ENCODE measurements around the gene HYAL4. TPM values are rescaled to one million over a fixed set of nuclear protein-coding genes. Genes with fewer than 3 reads are reported as not detected.

Gene HYAL4
- total RNA-seq, 1 donor from 2014 or later: not detected

DNA sequence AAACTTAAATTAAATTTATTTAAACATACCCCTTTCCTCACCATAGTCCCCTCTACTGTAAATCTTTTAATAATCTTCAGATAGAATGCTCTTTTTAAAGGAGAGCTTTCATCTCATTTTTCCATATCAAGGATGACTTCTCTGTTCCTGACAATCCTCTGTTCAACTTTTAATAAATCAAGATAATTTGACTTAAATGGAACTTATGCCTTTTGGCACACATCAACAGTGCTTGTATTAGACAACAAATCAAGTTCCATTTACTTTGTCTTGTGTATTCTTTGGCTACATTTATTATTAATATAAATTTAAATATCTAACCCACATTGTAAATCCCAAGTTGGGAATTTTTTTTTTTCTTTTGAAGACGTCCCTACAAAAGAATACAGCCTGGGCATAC, 42.7 kb upstream of the HYAL4 start:
- no peak overlapping the region for H3K4me3 Mint-ChIP-seq (ENCODE audit: low read depth)
- H3K36me3 Mint-ChIP-seq (ENCODE audit: insufficient read depth): no peaks in the 10 kb centered on the region
- peaks cover 3% of the 10 kb centered on the region for H3K9me3 Mint-ChIP-seq (ENCODE audit: low read depth)
- peaks cover 16% of the 10 kb centered on the region for H3K4me1 Mint-ChIP-seq (ENCODE audit: low read depth)
- DNase-seq (ENCODE audit: low spot score, unreplicated experiment): no peak
- no peak overlapping the region for H3K27ac Mint-ChIP-seq
- H3K27me3 Mint-ChIP-seq: no peaks in the 10 kb centered on the region
- TF ChIP-seq, protein P1, sequence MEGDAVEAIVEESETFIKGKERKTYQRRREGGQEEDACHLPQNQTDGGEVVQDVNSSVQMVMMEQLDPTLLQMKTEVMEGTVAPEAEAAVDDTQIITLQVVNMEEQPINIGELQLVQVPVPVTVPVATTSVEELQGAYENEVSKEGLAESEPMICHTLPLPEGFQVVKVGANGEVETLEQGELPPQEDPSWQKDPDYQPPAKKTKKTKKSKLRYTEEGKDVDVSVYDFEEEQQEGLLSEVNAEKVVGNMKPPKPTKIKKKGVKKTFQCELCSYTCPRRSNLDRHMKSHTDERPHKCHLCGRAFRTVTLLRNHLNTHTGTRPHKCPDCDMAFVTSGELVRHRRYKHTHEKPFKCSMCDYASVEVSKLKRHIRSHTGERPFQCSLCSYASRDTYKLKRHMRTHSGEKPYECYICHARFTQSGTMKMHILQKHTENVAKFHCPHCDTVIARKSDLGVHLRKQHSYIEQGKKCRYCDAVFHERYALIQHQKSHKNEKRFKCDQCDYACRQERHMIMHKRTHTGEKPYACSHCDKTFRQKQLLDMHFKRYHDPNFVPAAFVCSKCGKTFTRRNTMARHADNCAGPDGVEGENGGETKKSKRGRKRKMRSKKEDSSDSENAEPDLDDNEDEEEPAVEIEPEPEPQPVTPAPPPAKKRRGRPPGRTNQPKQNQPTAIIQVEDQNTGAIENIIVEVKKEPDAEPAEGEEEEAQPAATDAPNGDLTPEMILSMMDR (IDR thresholded peaks at IDR 0.05; ENCODE audit: unreplicated experiment): no peak

DNA sequence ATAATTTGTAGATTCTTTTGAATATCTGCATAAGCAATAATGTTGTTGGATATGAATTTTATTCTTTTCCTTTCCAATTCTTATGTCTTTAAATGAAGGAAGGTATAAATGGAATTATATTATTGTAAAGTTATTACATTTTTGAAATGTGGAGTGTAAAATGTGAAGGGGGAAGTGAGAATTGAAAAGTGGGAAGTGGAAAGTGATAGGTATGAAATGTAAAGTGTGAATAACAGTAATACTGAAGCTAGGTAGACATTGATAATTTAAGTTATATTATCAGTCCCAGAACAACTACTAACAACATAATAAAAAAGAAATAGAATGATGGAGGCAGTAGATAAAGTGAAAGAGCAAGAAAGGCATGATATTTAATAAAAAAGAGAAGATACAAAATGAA, 39.7 kb upstream of the HYAL4 start:
- H3K4me1 Mint-ChIP-seq (ENCODE audit: low read depth): no peaks in the 10 kb centered on the region
- peaks cover 6% of the 10 kb centered on the region for H3K9me3 Mint-ChIP-seq (ENCODE audit: low read depth)
- no peak for DNase-seq (ENCODE audit: low spot score, unreplicated experiment)
- peaks cover 2% of the 10 kb centered on the region for H3K36me3 Mint-ChIP-seq (ENCODE audit: insufficient read depth)
- no peaks in the 10 kb centered on the region for H3K27me3 Mint-ChIP-seq
- no peak overlapping the region for H3K4me3 Mint-ChIP-seq (ENCODE audit: low read depth)
- H3K27ac Mint-ChIP-seq: no peak overlapping the region
- TF ChIP-seq, protein P1 (IDR thresholded peaks at IDR 0.05; ENCODE audit: unreplicated experiment): no peak

DNA sequence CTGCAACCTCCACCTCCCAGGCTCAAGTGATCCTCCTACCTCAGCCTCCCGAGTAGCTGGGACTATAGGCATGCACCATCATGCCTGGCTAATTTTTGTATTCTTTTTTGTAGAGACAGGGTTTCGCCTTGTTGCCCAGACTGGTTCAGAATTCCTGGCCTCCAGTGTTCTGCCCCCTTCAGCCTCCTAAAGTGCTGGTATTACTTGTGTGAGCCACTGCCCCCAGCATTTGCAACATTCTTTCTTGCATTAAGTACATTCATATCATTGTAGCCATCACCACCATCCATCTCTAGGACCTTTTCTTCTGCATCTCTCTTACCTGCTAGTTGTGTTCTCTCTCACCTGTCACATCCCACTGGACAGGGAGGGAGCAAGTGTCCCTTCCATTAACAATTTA, 35.5 kb upstream of the HYAL4 start:
- H3K9me3 Mint-ChIP-seq (ENCODE audit: low read depth): peaks cover 6% of the 10 kb centered on the region
- H3K4me3 Mint-ChIP-seq (ENCODE audit: low read depth): no peak overlapping the region
- no peaks in the 10 kb centered on the region for H3K27me3 Mint-ChIP-seq
- TF ChIP-seq, protein P1 (IDR thresholded peaks at IDR 0.05; ENCODE audit: unreplicated experiment): no peak
- H3K27ac Mint-ChIP-seq: no peak overlapping the region
- H3K4me1 Mint-ChIP-seq (ENCODE audit: low read depth): no peaks in the 10 kb centered on the region
- no peak for DNase-seq (ENCODE audit: low spot score, unreplicated experiment)
- peaks cover 2% of the 10 kb centered on the region for H3K36me3 Mint-ChIP-seq (ENCODE audit: insufficient read depth)

DNA sequence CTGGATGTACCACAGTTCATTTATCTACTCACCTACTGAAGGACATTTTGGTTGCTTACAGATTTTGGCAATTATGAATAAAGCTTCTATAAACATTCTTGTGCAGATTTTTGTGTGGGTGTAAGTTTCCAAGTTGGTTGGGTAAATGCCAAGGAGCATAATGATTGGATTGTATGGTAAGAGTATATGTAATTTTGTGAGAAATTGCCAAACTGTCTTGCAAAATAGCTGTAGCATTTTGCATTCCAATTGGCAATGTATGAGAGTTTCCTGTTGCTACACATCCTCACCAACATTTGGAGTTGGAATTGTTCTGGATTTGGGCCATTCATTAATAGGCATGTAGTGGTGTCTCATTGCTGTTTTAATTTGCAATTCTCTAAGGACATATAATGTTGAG, 33.9 kb upstream of the HYAL4 start:
- H3K9me3 Mint-ChIP-seq (ENCODE audit: low read depth): peaks cover 6% of the 10 kb centered on the region
- DNase-seq (ENCODE audit: low spot score, unreplicated experiment): no peak
- H3K27ac Mint-ChIP-seq: no peak overlapping the region
- TF ChIP-seq, protein P1 (IDR thresholded peaks at IDR 0.05; ENCODE audit: unreplicated experiment): no peak
- H3K36me3 Mint-ChIP-seq (ENCODE audit: insufficient read depth): peaks cover 2% of the 10 kb centered on the region
- no peak overlapping the region for H3K4me3 Mint-ChIP-seq (ENCODE audit: low read depth)
- H3K4me1 Mint-ChIP-seq (ENCODE audit: low read depth): no peaks in the 10 kb centered on the region
- no peaks in the 10 kb centered on the region for H3K27me3 Mint-ChIP-seq

DNA sequence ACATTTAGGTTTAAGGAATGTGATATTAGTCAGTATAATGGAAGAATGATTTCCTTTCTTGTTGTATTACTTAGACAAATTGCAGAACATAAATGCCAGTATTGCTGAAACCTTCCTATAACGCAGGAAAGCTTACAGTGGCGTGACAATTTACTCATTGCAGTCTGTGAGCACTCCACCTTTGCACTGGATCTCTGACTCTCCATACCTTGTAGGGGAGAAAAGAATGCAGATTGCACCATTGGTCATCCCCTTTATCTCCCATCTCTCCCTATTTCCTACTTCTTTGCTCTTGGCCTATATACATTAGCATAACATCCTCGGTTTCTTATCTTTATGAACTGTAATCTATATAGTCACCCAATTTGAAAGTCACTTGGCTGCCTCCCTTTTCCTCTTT, 28.1 kb upstream of the HYAL4 start:
- H3K4me3 Mint-ChIP-seq (ENCODE audit: low read depth): no peak overlapping the region
- peaks cover 3% of the 10 kb centered on the region for H3K4me1 Mint-ChIP-seq (ENCODE audit: low read depth)
- no peaks in the 10 kb centered on the region for H3K27me3 Mint-ChIP-seq
- TF ChIP-seq, protein P1 (IDR thresholded peaks at IDR 0.05; ENCODE audit: unreplicated experiment): no peak
- no peak for DNase-seq (ENCODE audit: low spot score, unreplicated experiment)
- no peaks in the 10 kb centered on the region for H3K36me3 Mint-ChIP-seq (ENCODE audit: insufficient read depth)
- no peaks in the 10 kb centered on the region for H3K9me3 Mint-ChIP-seq (ENCODE audit: low read depth)
- H3K27ac Mint-ChIP-seq: no peak overlapping the region

All from progenitor cell of endocrine pancreas (in vitro differentiated cells).